MM.1S (cell line): ENCODE data around the gene RPTN.
A peak's percentile ranks its signal among the peaks of the same experiment; 100 is the strongest.

Experiments used
- DNase-seq: peaks from one replicate; pipeline ENCODE4 v3.0.0-alpha.2; 2015
- H2AFZ ChIP-seq: fragments of 300-600 bp; sonication (generic); 2 replicates; pipeline ENCODE4 v1.6.0; 2016; ENCODE audit warnings: antibody characterized with exemption, low read length
- H3F3A ChIP-seq: fragments of 300-600 bp; sonication (generic); 2 replicates; pipeline ENCODE4 v1.6.1; 2016; ENCODE audit warnings: mild to moderate bottlenecking, antibody characterized with exemption, low read length, moderate library complexity, mixed read lengths; ENCODE audit not compliant: insufficient read depth
- H3K27ac ChIP-seq: fragments of 300-600 bp; sonication (generic); 2 replicates; pipeline ENCODE4 v1.5.1; 2016; ENCODE audit warnings: mild to moderate bottlenecking, low read length
- H3K27me3 ChIP-seq: fragments of 300-600 bp; sonication (generic); replicated peaks from 2 replicates; pipeline ENCODE4 v1.6.0; 2016; ENCODE audit warnings: low read length; ENCODE audit not compliant: insufficient read depth
- H3K36me3 ChIP-seq: fragments of 300-600 bp; sonication (generic); replicated peaks from 2 replicates; pipeline ENCODE4 v1.6.1; 2016; ENCODE audit warnings: mild to moderate bottlenecking, low read length, mixed read lengths; ENCODE audit not compliant: insufficient read depth
- H3K4me1 ChIP-seq: fragments of 300-600 bp; sonication (generic); 2 replicates; pipeline ENCODE4 v1.6.1; 2016; ENCODE audit warnings: low read length, mixed read lengths
- H3K4me2 ChIP-seq: fragments of 300-600 bp; sonication (generic); 2 replicates; pipeline ENCODE4 v1.6.0; 2016; ENCODE audit warnings: low read depth, low read length
- H3K4me3 ChIP-seq: fragments of 300-600 bp; sonication (generic); 2 replicates; pipeline ENCODE4 v1.5.1; 2016; ENCODE audit warnings: low read length, mixed read lengths
- H3K79me2 ChIP-seq: fragments of 300-600 bp; sonication (generic); 2 replicates; pipeline ENCODE4 v1.6.1; 2016; ENCODE audit warnings: mixed run types, low read length, mixed read lengths
- H3K9ac ChIP-seq: fragments of 300-600 bp; sonication (generic); 2 replicates; pipeline ENCODE4 v1.6.1; 2016; ENCODE audit warnings: low read length, mixed read lengths
- H3K9me2 ChIP-seq: fragments of 300-600 bp; sonication (generic); replicated peaks from 2 replicates; pipeline ENCODE4 v1.6.1; 2016; ENCODE audit warnings: mild to moderate bottlenecking, low read length, mixed read lengths; ENCODE audit not compliant: insufficient read depth
- H3K9me3 ChIP-seq: fragments of 300-600 bp; sonication (generic); replicated peaks from 2 replicates; pipeline ENCODE4 v1.6.1; 2016; ENCODE audit warnings: mild to moderate bottlenecking, low read length, mixed read lengths; ENCODE audit not compliant: insufficient read depth
- H4K20me1 ChIP-seq: fragments of 300-600 bp; sonication (generic); 2 replicates; pipeline ENCODE4 v1.6.1; 2016; ENCODE audit warnings: mild to moderate bottlenecking, low read length, moderate library complexity, mixed read lengths; ENCODE audit not compliant: insufficient read depth
- EZH2 ChIP-seq: fragments of 300-600 bp; sonication (generic); optimal IDR thresholded peaks from 2 replicates; pipeline ENCODE3; 2017; ENCODE audit warnings: low read depth, mild to moderate bottlenecking, antibody characterized with exemption, low read length, mixed read lengths
- EZH2phosphoT487 ChIP-seq: fragments of 300-600 bp; sonication (generic); IDR thresholded peaks from 2 replicates; pipeline ENCODE4 v1.6.1; 2018; ENCODE audit warnings: antibody characterized with exemption, low read length
- TF ChIP-seq, protein P1 (sequence below): fragments of 300-600 bp; sonication (generic); IDR thresholded peaks from 2 replicates; pipeline ENCODE4 v1.5.1; 2016; ENCODE audit warnings: antibody characterized with exemption, low read length, mixed read lengths

The RPTN gene

DNA sequence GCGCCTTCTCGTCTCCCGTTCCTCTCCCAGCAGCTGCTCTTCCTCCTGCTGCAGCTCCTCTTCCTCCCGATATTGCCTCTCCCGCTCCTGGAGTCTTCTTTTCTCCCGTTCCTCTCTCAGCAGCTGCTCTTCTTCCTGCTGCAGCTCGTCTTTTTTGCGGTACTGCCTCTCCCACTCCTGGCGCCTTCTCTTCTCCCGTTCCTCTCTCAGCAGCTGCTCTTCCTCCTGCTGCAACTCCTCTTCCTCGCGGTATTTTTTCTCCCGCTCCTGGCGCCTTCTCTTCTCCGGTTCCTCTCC is 49.1 kb downstream of the RPTN start:
- peak overlapping the region; percentile 89; the same call in 1 of the 2 replicates for H3K4me2 ChIP-seq

GRCh38 chr1:152109231-152109997 is 49.6 kb downstream of the RPTN start:
- no peaks in the 10 kb centered on the region for H4K20me1 ChIP-seq
- DNase-seq = no peak
- no peak overlapping the region for H2AFZ ChIP-seq
- H3K9ac ChIP-seq = no peak overlapping the region
- TF ChIP-seq, protein P1, sequence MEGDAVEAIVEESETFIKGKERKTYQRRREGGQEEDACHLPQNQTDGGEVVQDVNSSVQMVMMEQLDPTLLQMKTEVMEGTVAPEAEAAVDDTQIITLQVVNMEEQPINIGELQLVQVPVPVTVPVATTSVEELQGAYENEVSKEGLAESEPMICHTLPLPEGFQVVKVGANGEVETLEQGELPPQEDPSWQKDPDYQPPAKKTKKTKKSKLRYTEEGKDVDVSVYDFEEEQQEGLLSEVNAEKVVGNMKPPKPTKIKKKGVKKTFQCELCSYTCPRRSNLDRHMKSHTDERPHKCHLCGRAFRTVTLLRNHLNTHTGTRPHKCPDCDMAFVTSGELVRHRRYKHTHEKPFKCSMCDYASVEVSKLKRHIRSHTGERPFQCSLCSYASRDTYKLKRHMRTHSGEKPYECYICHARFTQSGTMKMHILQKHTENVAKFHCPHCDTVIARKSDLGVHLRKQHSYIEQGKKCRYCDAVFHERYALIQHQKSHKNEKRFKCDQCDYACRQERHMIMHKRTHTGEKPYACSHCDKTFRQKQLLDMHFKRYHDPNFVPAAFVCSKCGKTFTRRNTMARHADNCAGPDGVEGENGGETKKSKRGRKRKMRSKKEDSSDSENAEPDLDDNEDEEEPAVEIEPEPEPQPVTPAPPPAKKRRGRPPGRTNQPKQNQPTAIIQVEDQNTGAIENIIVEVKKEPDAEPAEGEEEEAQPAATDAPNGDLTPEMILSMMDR = no peak
- TF ChIP-seq EZH2phosphoT487 (no peak), EZH2 (no peak)
- H3K27ac ChIP-seq = no peak overlapping the region
- peaks cover 37% of the 10 kb centered on the region for H3K27me3 ChIP-seq
- no peak overlapping the region for H3K4me2 ChIP-seq
- no peaks in the 10 kb centered on the region for H3K9me2 ChIP-seq
- H3K79me2 ChIP-seq = no peaks in the 10 kb centered on the region
- H3K9me3 ChIP-seq = no peaks in the 10 kb centered on the region
- no peaks in the 10 kb centered on the region for H3K36me3 ChIP-seq
- H3F3A ChIP-seq = peaks cover 18% of the 10 kb centered on the region
- peaks cover 18% of the 10 kb centered on the region for H3K4me1 ChIP-seq
- no peak overlapping the region for H3K4me3 ChIP-seq

More for the DNA sequence above, 49.1 kb downstream of the RPTN start:
- peaks cover 37% of the 10 kb centered on the region for H3K27me3 ChIP-seq
- H2AFZ ChIP-seq = peak overlapping the region; percentile 54; the same call in 1 of the 2 replicates
- H3K4me1 ChIP-seq = peaks cover 18% of the 10 kb centered on the region
- no peaks in the 10 kb centered on the region for H3K79me2 ChIP-seq
- no peak overlapping the region for H3K9ac ChIP-seq
- no peaks in the 10 kb centered on the region for H3K9me2 ChIP-seq
- no peaks in the 10 kb centered on the region for H3K36me3 ChIP-seq
- no peak overlapping the region for H3K4me3 ChIP-seq
- DNase-seq = no peak
- TF ChIP-seq EZH2phosphoT487 (no peak), EZH2 (no peak)
- TF ChIP-seq, protein P1 = no peak
- peaks cover 18% of the 10 kb centered on the region for H3F3A ChIP-seq
- H4K20me1 ChIP-seq = no peaks in the 10 kb centered on the region
- H3K27ac ChIP-seq = no peak overlapping the region
- H3K9me3 ChIP-seq = no peaks in the 10 kb centered on the region

DNA sequence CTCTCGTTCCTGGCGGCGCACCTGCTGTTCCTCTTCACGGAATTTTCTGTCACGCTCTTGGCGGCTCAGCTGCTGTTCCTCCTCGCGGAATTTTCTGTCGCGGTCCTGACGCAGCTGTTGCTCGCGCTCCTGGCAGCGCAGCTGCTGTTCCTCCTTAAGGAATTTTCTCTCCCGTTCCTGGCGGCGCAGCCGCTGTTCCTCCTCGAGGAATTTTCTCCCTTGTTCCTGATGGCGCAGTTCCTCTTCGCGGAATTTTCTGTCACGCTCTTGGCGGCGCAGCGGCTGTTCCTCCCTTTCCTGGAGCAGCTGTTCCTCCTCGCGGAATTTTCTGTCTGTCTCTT is 50.2 kb downstream of the RPTN start:
- H2AFZ ChIP-seq = no peak overlapping the region
- no peaks in the 10 kb centered on the region for H3K36me3 ChIP-seq
- H3F3A ChIP-seq = peaks cover 18% of the 10 kb centered on the region
- H3K4me1 ChIP-seq = peaks cover 18% of the 10 kb centered on the region
- TF ChIP-seq, protein P1 = no peak
- TF ChIP-seq EZH2phosphoT487 (no peak), EZH2 (no peak)
- H4K20me1 ChIP-seq = no peaks in the 10 kb centered on the region
- no peak for DNase-seq
- H3K27ac ChIP-seq = no peak overlapping the region
- peaks cover 32% of the 10 kb centered on the region for H3K27me3 ChIP-seq
- no peak overlapping the region for H3K9ac ChIP-seq
- no peaks in the 10 kb centered on the region for H3K79me2 ChIP-seq
- H3K4me2 ChIP-seq = no peak overlapping the region
- H3K4me3 ChIP-seq = no peak overlapping the region
- no peaks in the 10 kb centered on the region for H3K9me3 ChIP-seq
- no peaks in the 10 kb centered on the region for H3K9me2 ChIP-seq
